Duodenal mucosa (tissue), 2 donors: Measurements from ENCODE around the gene ZNF222.

ENCODE experiments used
- H3K27ac ChIP-seq: one replicate; pipeline ENCODE4 v1.7.0; 2013; ENCODE audit warnings: low read depth, low read length
- H3K27me3 ChIP-seq, 2 donors: one replicate each; pipeline ENCODE4 v1.7.0; 2013; ENCODE audit warnings: low read length in 2 of 2, control low read depth in 1 of 2; ENCODE audit not compliant: insufficient read depth in 2 of 2, control insufficient read depth in 1 of 2
- H3K36me3 ChIP-seq, 2 donors: one replicate each; pipeline ENCODE4 v1.7.0; 2013; ENCODE audit warnings: low read length in 2 of 2, control low read depth in 1 of 2; ENCODE audit not compliant: insufficient read depth in 2 of 2, control insufficient read depth in 1 of 2
- H3K4me1 ChIP-seq, 2 donors: one replicate each; pipeline ENCODE4 v1.7.0; 2013; ENCODE audit warnings: low read length in 2 of 2, control low read depth in 1 of 2; ENCODE audit not compliant: insufficient read depth in 2 of 2, control insufficient read depth in 1 of 2
- H3K4me3 ChIP-seq, 2 donors: one replicate each; pipeline ENCODE4 v1.7.0; 2013; ENCODE audit warnings: low read length in 2 of 2, low read depth in 1 of 2
- H3K9ac ChIP-seq, 2 donors: one replicate each; pipeline ENCODE4 v1.7.0; 2013; ENCODE audit warnings: low read length in 2 of 2, low read depth in 1 of 2
- H3K9me3 ChIP-seq, 2 donors: one replicate each; pipeline ENCODE4 v1.7.0; 2013; ENCODE audit warnings: low read length in 2 of 2, control low read depth in 1 of 2; ENCODE audit not compliant: control insufficient read depth in 1 of 2

Gene ZNF222

DNA sequence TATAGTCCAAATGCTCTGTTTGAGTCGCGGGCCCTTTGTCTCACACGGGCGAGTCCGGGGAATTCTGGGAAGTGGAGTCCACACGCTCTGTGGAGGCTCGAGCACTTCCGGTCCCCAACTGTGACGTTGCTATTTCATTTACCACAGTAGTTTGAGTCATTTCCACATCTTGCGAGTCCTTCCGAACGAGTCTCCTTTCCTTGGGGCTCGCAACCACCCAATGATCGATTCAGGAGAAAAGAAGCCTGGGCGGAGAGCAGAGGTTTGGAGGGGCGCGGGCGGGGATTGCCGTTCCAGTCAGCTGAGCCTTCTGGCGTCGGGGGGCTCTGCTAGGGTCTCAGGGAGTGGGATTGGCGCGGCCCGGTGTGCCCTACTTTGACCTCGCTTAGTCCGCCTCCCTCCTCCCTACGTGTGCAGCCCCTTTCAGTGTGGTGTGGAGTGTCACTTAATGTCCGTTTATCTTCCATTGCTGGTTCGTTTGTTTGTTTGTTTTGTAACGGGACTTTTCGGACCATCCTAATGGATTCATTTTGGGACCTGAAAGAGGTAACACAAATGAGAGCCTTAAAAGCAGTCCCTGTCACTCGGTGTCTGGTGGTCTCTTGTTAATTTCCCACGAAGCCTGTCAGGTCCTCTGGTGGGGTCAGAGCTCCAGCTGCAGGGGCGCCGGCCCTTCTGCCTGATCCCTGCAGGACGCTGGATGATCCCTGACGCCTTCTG, at the start of gene ZNF222:
TSS of gene ZNF222 (plus strand) at position 163 of the 720 bp plus-strand sequence. CDS start at position 221, 58 bp downstream.
- H3K9ac ChIP-seq = peak within 1 kb of the TSS; percentile 72 to 75
- H3K4me3 ChIP-seq = peak within 1 kb of the TSS; percentile 82 to 97
- peaks cover 0 to 29% of the 10 kb centered on the region in 2 donors for H3K9me3 ChIP-seq
- H3K4me1 ChIP-seq = peaks cover 4 to 6% of the 10 kb centered on the region in 2 donors
- no peak within 1 kb of the TSS for H3K27ac ChIP-seq
- H3K27me3 ChIP-seq = no peaks in the 10 kb centered on the region
- peaks cover 25 to 36% of the 10 kb centered on the region in 2 donors for H3K36me3 ChIP-seq

DNA sequence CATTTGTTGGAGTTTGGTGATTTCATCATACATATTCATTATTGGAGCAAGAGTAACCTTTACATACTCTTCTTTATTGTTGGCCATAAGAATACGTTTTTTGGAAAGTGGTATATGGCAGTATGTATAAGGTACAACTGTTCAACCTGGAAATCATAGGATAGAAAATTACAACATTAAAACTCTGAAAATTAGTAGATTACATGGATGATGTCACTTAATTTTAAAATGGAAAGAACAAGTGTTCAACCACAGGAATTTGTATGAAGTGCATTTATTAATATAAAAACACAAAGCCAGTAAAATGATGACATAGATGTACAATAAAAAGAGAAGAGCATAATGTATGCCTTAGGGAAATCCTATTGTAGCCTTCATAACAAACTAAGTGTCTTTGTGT, 48.4 kb upstream of the ZNF222 start:
- Histone ChIP-seq H3K9me3 (peaks cover 44 to 61% of the 10 kb centered on the region in 2 donors), H3K4me3 (no peak overlapping the region), H3K27ac (no peak overlapping the region), H3K4me1 (no peaks in the 10 kb centered on the region), H3K9ac (no peak overlapping the region), H3K27me3 (no peaks in the 10 kb centered on the region), H3K36me3 (no peaks in the 10 kb centered on the region)

- H3K27ac ChIP-seq = no peak overlapping the region
- H3K4me1 ChIP-seq = peaks cover 0 to 3% of the 10 kb centered on the region in 2 donors
- peak overlapping the region; percentile 84 to 98 for H3K4me3 ChIP-seq
- peaks cover 11 to 14% of the 10 kb centered on the region in 2 donors for H3K9me3 ChIP-seq
- no peak overlapping the region for H3K9ac ChIP-seq
- H3K36me3 ChIP-seq = no peaks in the 10 kb centered on the region
- H3K27me3 ChIP-seq = no peaks in the 10 kb centered on the region
These were observed 41.7 kb upstream of the ZNF222 start for GRCh38 chr19:43983544-43983911.

DNA sequence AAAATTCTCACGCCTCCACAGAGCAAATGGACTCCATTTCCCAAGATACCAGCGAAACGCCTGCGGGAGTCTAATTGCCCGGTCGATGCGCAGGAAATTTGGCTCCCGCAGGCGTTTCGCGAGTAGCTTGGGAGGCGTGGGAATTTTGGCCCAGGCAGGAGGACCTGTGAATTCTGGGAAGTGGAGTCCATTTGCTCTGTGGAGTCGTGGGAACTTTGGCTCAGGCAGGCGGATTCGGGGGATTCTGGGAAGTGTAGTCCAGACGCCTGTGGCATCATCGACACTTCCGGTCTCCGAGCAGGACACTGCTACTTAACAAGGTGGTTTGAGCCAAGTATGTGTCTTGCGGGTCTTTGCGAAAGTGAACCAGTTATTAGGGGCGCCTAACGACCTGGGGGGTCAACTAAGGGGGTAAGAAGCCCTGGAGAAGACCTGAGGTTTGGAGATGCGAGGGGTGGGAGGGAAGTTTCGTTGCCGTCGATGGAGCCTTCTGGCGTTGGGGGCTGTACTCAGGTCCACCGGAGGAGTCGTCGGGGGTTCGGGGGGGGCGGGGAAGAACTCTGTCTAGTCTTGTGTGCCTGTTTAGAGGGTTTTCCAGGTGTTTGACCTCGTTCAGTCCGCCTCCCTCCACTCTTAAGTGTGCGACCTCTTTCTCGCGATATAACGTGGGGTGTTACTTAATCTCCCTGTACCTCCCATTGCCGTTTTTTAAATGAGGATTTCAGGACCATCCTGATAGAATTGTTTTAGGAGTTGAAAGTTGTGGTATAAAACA, 41.1 kb upstream of the ZNF222 start, which contains the start of gene ZNF155:
TSS of gene ZNF155 (plus strand) at position 277 of the 775 bp plus-strand sequence. CDS start 4,356 bp downstream, outside the sequence.
- no peak within 1 kb of the TSS for H3K27ac ChIP-seq
- peaks cover 6 to 14% of the 10 kb centered on the region in 2 donors for H3K9me3 ChIP-seq
- peak within 1 kb of the TSS; percentile 35 to 85 for H3K9ac ChIP-seq
- H3K4me1 ChIP-seq = peaks cover 0 to 3% of the 10 kb centered on the region in 2 donors
- H3K27me3 ChIP-seq = no peaks in the 10 kb centered on the region
- H3K4me3 ChIP-seq = peak within 1 kb of the TSS; percentile 84 to 98
- H3K36me3 ChIP-seq = peaks cover 0 to 3% of the 10 kb centered on the region in 2 donors

GRCh38 chr19:43984687-43985000, 40.5 kb upstream of the ZNF222 start:
- H3K9me3 ChIP-seq = peaks cover 3 to 10% of the 10 kb centered on the region in 2 donors

DNA sequence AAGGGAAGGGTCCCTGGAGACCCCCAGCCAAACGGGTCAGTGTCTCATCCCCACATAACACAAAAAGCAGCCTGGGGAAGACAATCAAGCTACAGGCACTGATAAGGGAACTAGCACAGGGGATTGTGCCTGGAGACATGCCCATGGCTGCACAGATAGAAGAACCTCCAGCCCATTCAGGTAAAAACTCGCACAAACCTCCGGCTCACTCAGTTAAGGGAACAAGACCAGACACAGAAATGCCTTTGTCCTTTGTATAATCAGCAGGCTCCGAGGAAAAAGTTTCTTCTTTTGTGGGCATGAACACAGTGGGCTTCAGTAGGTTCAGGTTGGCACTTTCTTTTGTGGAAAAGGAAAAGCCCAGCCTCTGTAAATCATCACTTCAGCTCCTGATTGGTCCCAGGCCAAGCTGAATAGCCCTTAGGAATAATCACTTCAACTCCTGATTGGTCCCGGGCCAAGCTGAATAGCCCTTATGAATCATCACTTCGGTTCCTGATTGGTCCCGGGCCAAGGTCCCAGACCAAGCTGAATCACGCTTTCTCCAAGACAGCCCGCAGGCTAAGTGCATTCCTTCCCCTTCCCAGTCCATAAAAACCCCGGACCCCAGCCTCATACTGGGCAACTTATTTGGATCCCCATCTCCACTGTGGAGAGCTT, 27.4 kb upstream of the ZNF222 start:
- Histone ChIP-seq H3K36me3 (peaks cover 6 to 42% of the 10 kb centered on the region in 2 donors), H3K4me1 (peaks cover 3 to 4% of the 10 kb centered on the region in 2 donors), H3K9ac (no peak overlapping the region), H3K27ac (no peak overlapping the region), H3K4me3 (no peak overlapping the region), H3K9me3 (peaks cover 6 to 15% of the 10 kb centered on the region in 2 donors), H3K27me3 (no peaks in the 10 kb centered on the region)

More at GRCh38 chr19:43984687-43985000, 40.5 kb upstream of the ZNF222 start:
- Histone ChIP-seq H3K36me3 (peaks cover 5 to 9% of the 10 kb centered on the region in 2 donors), H3K27ac (no peak overlapping the region), H3K4me1 (peaks cover 0 to 3% of the 10 kb centered on the region in 2 donors), H3K4me3 (peak overlapping the region; percentile 84 to 98), H3K9ac (peak overlapping the region; percentile 35 to 52), H3K27me3 (no peaks in the 10 kb centered on the region)

DNA sequence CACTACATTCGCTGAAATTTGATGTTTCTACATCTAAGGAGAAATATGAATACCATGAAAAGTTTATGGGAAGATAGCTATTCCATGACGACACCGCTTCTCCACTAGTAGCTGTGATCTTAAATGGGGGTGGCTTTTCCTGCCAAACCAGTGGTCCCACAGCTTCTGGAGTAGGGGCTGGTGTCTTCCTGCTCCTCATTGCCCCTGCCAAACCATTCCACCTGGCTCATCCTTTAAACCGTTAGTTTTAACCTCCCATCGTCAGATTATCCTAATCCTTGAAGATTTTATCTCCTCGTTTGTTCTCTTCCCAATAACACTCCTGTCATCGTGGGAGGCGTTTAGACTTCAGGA, 23.0 kb upstream of the ZNF222 start:
- Histone ChIP-seq H3K4me3 (peak overlapping the region; percentile 79 to 96), H3K9me3 (peaks cover 4 to 16% of the 10 kb centered on the region in 2 donors), H3K27me3 (no peaks in the 10 kb centered on the region), H3K9ac (peak overlapping the region; percentile 70 to 79), H3K36me3 (peaks cover 4 to 8% of the 10 kb centered on the region in 2 donors), H3K27ac (no peak overlapping the region), H3K4me1 (peaks cover 3 to 11% of the 10 kb centered on the region in 2 donors)

DNA sequence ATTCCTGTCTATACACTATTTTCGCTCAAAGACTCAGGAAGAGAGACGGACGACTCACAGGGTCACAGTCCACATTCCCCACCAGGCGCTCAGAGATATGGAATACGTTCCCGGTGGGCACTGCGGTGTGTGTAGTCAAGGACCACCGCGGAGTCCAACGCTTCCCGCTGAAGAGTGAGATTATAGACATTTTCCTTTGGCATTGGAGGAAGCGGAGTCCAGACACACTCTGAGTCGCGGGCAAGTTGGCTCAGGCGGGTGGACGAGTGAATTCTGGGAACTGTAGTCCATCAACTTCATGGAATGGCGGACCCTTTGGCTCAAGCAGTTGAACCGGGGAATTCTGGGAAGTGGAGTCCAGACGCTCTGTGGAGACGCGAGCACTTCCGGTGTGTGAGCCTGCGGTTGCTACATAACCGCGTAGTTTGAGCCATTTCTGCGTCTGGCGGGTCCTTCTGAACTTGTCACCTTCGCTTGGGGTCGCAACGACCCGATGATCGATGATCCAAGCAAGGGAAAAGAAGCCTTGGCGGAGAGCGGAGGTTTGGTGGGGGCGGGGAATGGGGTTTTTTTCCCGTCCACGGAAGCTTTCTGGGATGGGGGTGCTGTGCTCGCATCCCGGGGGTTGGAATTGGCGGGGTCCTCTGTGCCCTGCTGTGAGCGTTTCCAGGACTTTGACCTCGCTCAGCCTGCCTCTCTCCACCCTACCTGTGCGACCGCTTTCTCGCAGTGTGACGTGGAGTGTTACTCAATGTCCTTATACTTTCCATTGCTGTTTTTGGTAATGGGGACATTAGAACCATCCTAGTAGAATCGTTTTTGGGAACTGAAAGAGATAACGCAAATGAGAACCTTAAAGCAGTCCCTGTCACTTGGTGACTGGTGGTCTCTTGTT, 22.4 kb upstream of the ZNF222 start, which contains the start of gene ZNF230:
TSS of gene ZNF230 (plus strand) at position 392 of the 895 bp plus-strand sequence. CDS start 4,122 bp downstream, outside the sequence.
- H3K27ac ChIP-seq = peak within 1 kb of the TSS; percentile 51
- H3K9ac ChIP-seq = peak within 1 kb of the TSS; percentile 70 to 79
- no peaks in the 10 kb centered on the region for H3K27me3 ChIP-seq
- H3K4me3 ChIP-seq = peak within 1 kb of the TSS; percentile 79 to 96
- H3K4me1 ChIP-seq = peaks cover 3 to 11% of the 10 kb centered on the region in 2 donors
- peaks cover 8 to 21% of the 10 kb centered on the region in 2 donors for H3K9me3 ChIP-seq
- H3K36me3 ChIP-seq = peaks cover 9% of the 10 kb centered on the region in 2 donors

DNA sequence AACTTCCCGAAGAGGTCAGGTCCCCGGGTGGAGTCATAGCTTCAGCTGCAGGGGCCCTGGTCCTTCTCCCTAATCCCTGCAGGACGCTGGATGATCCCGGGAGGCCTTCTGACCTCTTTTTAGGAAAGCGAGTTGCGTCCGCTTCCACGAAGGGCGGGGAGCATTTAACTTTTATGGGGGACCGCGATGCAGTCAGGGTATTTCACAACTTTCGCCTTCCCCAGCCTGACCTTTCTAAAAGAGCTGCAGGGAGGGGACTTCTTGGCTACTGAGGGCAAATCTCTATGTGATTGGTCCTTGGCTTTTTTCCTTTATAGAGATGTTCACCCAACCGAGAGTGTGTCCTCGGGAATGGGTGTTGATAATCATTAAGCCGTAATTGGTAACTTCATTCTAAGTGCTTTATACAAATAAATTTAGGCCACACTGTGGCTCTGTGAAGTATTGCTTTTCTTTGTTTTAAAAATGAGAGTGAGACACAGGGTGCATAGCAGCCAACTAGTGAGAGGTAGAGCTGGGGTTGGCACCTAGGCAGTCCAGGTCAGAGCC, 21.6 kb upstream of the ZNF222 start:
- peaks cover 16% of the 10 kb centered on the region in 2 donors for H3K36me3 ChIP-seq
- peak overlapping the region; percentile 70 to 79 for H3K9ac ChIP-seq
- H3K4me1 ChIP-seq = peaks cover 3 to 11% of the 10 kb centered on the region in 2 donors
- no peak overlapping the region for H3K27ac ChIP-seq
- peak overlapping the region; percentile 79 to 96 for H3K4me3 ChIP-seq
- H3K27me3 ChIP-seq = no peaks in the 10 kb centered on the region
- H3K9me3 ChIP-seq = peaks cover 15 to 23% of the 10 kb centered on the region in 2 donors
